H1 (cell line): ENCODE data around the gene RASGRP3. TPM values are rescaled to one million over a fixed set of nuclear protein-coding genes. Genes with fewer than 3 reads are reported as not detected.

Experiments used
- CTCF ChIA-PET: fragments of 300-600 bp; sonication (Branson Sonifier 250); formaldehyde crosslinking; loops from one replicate; lab custom pipeline; 2021; ENCODE audit not compliant: partially characterized antibody; lab: Charles Lee
- POLR2A ChIA-PET: fragments of 300-600 bp; sonication (Branson Sonifier 250); formaldehyde crosslinking; loops from one replicate; lab custom pipeline; 2021; ENCODE audit warnings: inconsistent platforms; ENCODE audit not compliant: partially characterized antibody; lab: Charles Lee
- DNase-seq, 2 experiments: peaks; one replicate each; pipeline versions ENCODE4 v3.0.0 to v3.0.0-alpha.2; 2010 to 2022; ENCODE audit warnings: low spot score in 2 of 2, low read depth in 1 of 2, mixed read lengths in 1 of 2
- FAIRE-seq: peaks from 2 replicates; lab custom pipeline; 2011; peaks lifted over from hg19 to GRCh38; lab: Jason Lieb, UNC
- H2AFZ ChIP-seq: 2 replicates; pipeline ENCODE4 v1.8.1; 2012; ENCODE audit warnings: low read length, inconsistent platforms
- H2AK5ac ChIP-seq: 2 replicates; pipeline ENCODE4 v1.6.1; 2013; ENCODE audit warnings: low read depth, low read length
- H2BK120ac ChIP-seq: replicated peaks from 2 replicates; pipeline ENCODE3; 2013; ENCODE audit warnings: low read depth, low read length, inconsistent platforms
- H2BK12ac ChIP-seq: 2 replicates; pipeline ENCODE4 v1.6.1; 2013; ENCODE audit warnings: low read depth, low read length
- H2BK15ac ChIP-seq: 2 replicates; pipeline ENCODE4 v1.6.1; 2013; ENCODE audit warnings: low read length
- H2BK20ac ChIP-seq: 2 replicates; pipeline ENCODE4 v1.6.1; 2013; ENCODE audit warnings: low read length
- H2BK5ac ChIP-seq: 2 replicates; pipeline ENCODE4 v1.6.1; 2013; ENCODE audit warnings: low read depth, low read length
- H3K14ac ChIP-seq: 2 replicates; pipeline ENCODE4 v1.6.1; 2013; ENCODE audit warnings: inconsistent platforms; ENCODE audit not compliant: insufficient read length
- H3K18ac ChIP-seq: 2 replicates; pipeline ENCODE4 v1.6.1; 2013; ENCODE audit warnings: low read length; ENCODE audit errors: extremely low read depth
- H3K23ac ChIP-seq: 2 replicates; pipeline ENCODE4 v1.6.1; 2013; ENCODE audit warnings: inconsistent platforms; ENCODE audit not compliant: insufficient read length
- H3K23me2 ChIP-seq: 2 replicates; pipeline ENCODE4 v1.6.1; 2013; ENCODE audit warnings: low read depth, low read length
- H3K27ac ChIP-seq: 2 replicates; pipeline ENCODE4 v1.6.1; 2011; ENCODE audit warnings: low read depth, low read length, inconsistent platforms
- H3K27me3 ChIP-seq, 4 experiments: replicated peaks in 1 of 4; 1 replicate in 1 of 4; 2 replicates in 3 of 4; pipeline versions ENCODE4 v1.6.1 to v1.8.1; 2011 to 2013; ENCODE audit warnings: low read length in 3 of 4, mild to moderate bottlenecking in 3 of 4, inconsistent platforms in 2 of 4, mixed read lengths in 2 of 4, moderate library complexity in 1 of 4; ENCODE audit not compliant: control insufficient read depth in 3 of 4, insufficient read depth in 3 of 4; ENCODE audit errors: extremely low read depth in 1 of 4
- H3K36me3 ChIP-seq, 4 experiments: 2 replicates each; pipeline versions ENCODE4 v1.6.1 to v1.8.1; 2011 to 2013; ENCODE audit warnings: mild to moderate bottlenecking in 4 of 4, low read length in 3 of 4, moderate library complexity in 2 of 4, control low read depth in 1 of 4, inconsistent platforms in 1 of 4; ENCODE audit not compliant: insufficient read depth in 4 of 4, control insufficient read depth in 2 of 4
- H3K4ac ChIP-seq: replicated peaks from 2 replicates; pipeline ENCODE3; 2013; ENCODE audit warnings: low read length, low read depth, mixed read lengths, inconsistent platforms; ENCODE audit not compliant: insufficient read length
- H3K4me1 ChIP-seq, 4 experiments: replicated peaks in 1 of 4; 1 replicate in 1 of 4; 2 replicates in 3 of 4; pipeline versions ENCODE4 v1.6.1 to v1.8.1; 2011 to 2013; ENCODE audit warnings: low read length in 3 of 4, inconsistent platforms in 2 of 4, mixed read lengths in 1 of 4; ENCODE audit not compliant: insufficient read depth in 4 of 4, control insufficient read depth in 3 of 4
- H3K4me2 ChIP-seq, 2 experiments: 2 replicates each; pipeline versions ENCODE4 v1.6.1 to v1.8.1; 2011 to 2013; ENCODE audit warnings: low read depth in 2 of 2, low read length in 2 of 2, control low read depth in 1 of 2, inconsistent platforms in 1 of 2, mild to moderate bottlenecking in 1 of 2; ENCODE audit not compliant: insufficient read depth in 1 of 2
- H3K4me3 ChIP-seq, 4 experiments: fragments of 200-600, 300-600 bp in 1 of 4; sonication (generic), shearing (Covaris generic), sonication (Bioruptor Twin) in 1 of 4; 2 replicates each; pipeline versions ENCODE4 v1.5.1 to v1.8.1; 2011 to 2016; ENCODE audit warnings: low read length in 4 of 4, low read depth in 3 of 4, control low read depth in 2 of 4, inconsistent platforms in 2 of 4, mild to moderate bottlenecking in 2 of 4, mixed read lengths in 1 of 4, moderate library complexity in 1 of 4; ENCODE audit not compliant: insufficient read depth in 2 of 4; ENCODE audit errors: extremely low read depth in 1 of 4
- H3K56ac ChIP-seq: replicated peaks from 2 replicates; pipeline ENCODE3; 2013; ENCODE audit warnings: low read depth, mild to moderate bottlenecking, mixed read lengths, low read length, inconsistent platforms; ENCODE audit not compliant: insufficient read length
- H3K79me1 ChIP-seq: 2 replicates; pipeline ENCODE4 v1.6.1; 2013; ENCODE audit warnings: low read depth, low read length, control low read depth
- H3K79me2 ChIP-seq, 2 experiments: 2 replicates each; pipeline versions ENCODE4 v1.6.1 to v1.8.1; 2012 to 2013; ENCODE audit warnings: low read length in 2 of 2, mild to moderate bottlenecking in 2 of 2, inconsistent platforms in 1 of 2; ENCODE audit not compliant: insufficient read depth in 2 of 2, control insufficient read depth in 1 of 2
- H3K9ac ChIP-seq, 4 experiments: replicated peaks in 1 of 4; 1 replicate in 1 of 4; 2 replicates in 3 of 4; pipeline versions ENCODE4 v1.6.1 to v1.8.1; 2011 to 2013; ENCODE audit warnings: low read depth in 3 of 4, low read length in 3 of 4, control low read depth in 2 of 4, mild to moderate bottlenecking in 2 of 4, moderate library complexity in 2 of 4, inconsistent platforms in 1 of 4; ENCODE audit errors: extremely low read depth in 1 of 4
- H3K9me3 ChIP-seq, 2 experiments: 2 replicates each; pipeline versions ENCODE4 v1.6.1 to v1.8.1; 2012 to 2013; ENCODE audit warnings: mild to moderate bottlenecking in 2 of 2, moderate library complexity in 2 of 2, control low read depth in 1 of 2, inconsistent platforms in 1 of 2, low read depth in 1 of 2, low read length in 1 of 2, mixed read lengths in 1 of 2; ENCODE audit not compliant: insufficient read depth in 2 of 2
- H4K20me1 ChIP-seq, 2 experiments: replicated peaks in 1 of 2; 2 replicates each; pipeline versions ENCODE3 to v1.8.1; 2011 to 2013; ENCODE audit warnings: inconsistent platforms in 2 of 2, low read length in 2 of 2, mild to moderate bottlenecking in 1 of 2; ENCODE audit not compliant: insufficient read depth in 2 of 2, control insufficient read depth in 1 of 2
- H4K5ac ChIP-seq: 2 replicates; pipeline ENCODE4 v1.6.1; 2013; ENCODE audit warnings: low read length, low read depth, mixed read lengths, inconsistent platforms; ENCODE audit not compliant: insufficient read length
- H4K8ac ChIP-seq: 2 replicates; pipeline ENCODE4 v1.8.0; 2013; ENCODE audit warnings: mild to moderate bottlenecking, moderate library complexity, low read length, inconsistent platforms; ENCODE audit not compliant: insufficient read depth; ENCODE audit errors: extremely low read depth
- H4K91ac ChIP-seq: replicated peaks from 2 replicates; pipeline ENCODE3; 2013; ENCODE audit warnings: low read length, mixed read lengths, inconsistent platforms; ENCODE audit not compliant: insufficient read length
- CREB1 ChIP-seq: IDR thresholded peaks from 2 replicates; pipeline ENCODE4 v1.6.1; 2012; ENCODE audit warnings: inconsistent platforms
- GABPA ChIP-seq: IDR thresholded peaks from 2 replicates; pipeline ENCODE4 v1.6.1; 2011; ENCODE audit warnings: mild to moderate bottlenecking, low read length, moderate library complexity, borderline replicate concordance; ENCODE audit not compliant: insufficient read depth
- GTF2F1 ChIP-seq: IDR thresholded peaks from 2 replicates; pipeline ENCODE4 v1.6.1; 2012; ENCODE audit warnings: low read depth, low read length, improper control_type of control experiment, borderline replicate concordance
- POLR2AphosphoS5 ChIP-seq: IDR thresholded peaks from 2 replicates; pipeline ENCODE4 v1.6.1; 2011; ENCODE audit warnings: low read depth, low read length
- WGBS, 2 experiments: shearing (Covaris generic) in 1 of 2; methylation state at CpG; one replicate each; pipeline versions ENCODE4 v1.1.6 to v1.1.7; 2013 to 2015; ENCODE audit warnings: low lambda C conversion rate in 2 of 2, mixed read lengths in 2 of 2, inconsistent platforms in 1 of 2, low coverage in 1 of 2, missing lambda C conversion rate in 1 of 2; ENCODE audit not compliant: insufficient replicate concordance in 2 of 2, insufficient coverage in 1 of 2, insufficient read length in 1 of 2; ENCODE audit errors: extremely low coverage in 1 of 2, missing lambda C conversion rate in 1 of 2; 5-methylcytosine and 5-hydroxymethylcytosine counted together
- polyA plus RNA-seq, 7 experiments: library from polyadenylated mRNA; depleted of rRNA in 3 of 7; stranded (reverse) in 5 of 7; unstranded in 2 of 7; fragments of >200 nt in 5 of 7; fragments of 200-250 nt in 2 of 7; gene quantifications; 1 replicate in 5 of 7; 2 replicates in 1 of 7; 4 replicates in 1 of 7; pipeline versions ENCODE4 v1.2.1 to v1.2.3, GENCODE V29; 2011 to 2013; ENCODE audit warnings: missing spikeins in 2 of 7, mixed read lengths in 2 of 7
- total RNA-seq: library from RNA; stranded (reverse); fragmentation: NEBNext Ultra II Directional; extraction: Animal tissue kit (Norgen Biotek cat#: 25700); gene quantifications from 2 replicates; pipeline ENCODE4 v1.2.1, GENCODE V29; 2021

The RASGRP3 gene
- total and polyA plus RNA-seq, 2 of the 8 experiments (the other 6 are each of a cell fraction or from before 2014, with no cell fraction given): 0.06 TPM; not detected in 1

GRCh38 chr2:33525666-33526065, 49.2 kb downstream of the RASGRP3 start:
- H2BK12ac ChIP-seq: no peak overlapping the region
- H3K27ac ChIP-seq: no peak overlapping the region
- H2BK20ac ChIP-seq: no peak overlapping the region
- DNase-seq: no peak
- no peak for FAIRE-seq
- no peaks in the 10 kb centered on the region for H3K79me1 ChIP-seq
- ChIA-PET CTCF (interaction anchor here (0.6 to 0.8 kb wide), 3 partner anchors 50 to 129 kb away, joined by 3 read pairs; no protein-coding TSS in a partner anchor), POLR2A (no interaction called here)
- no peaks in the 10 kb centered on the region for H3K9me3 ChIP-seq
- no peaks in the 10 kb centered on the region for H3K27me3 ChIP-seq
- H2BK15ac ChIP-seq: no peak overlapping the region
- H3K9ac ChIP-seq: no peak overlapping the region
- H3K4me3 ChIP-seq: no peak overlapping the region
- H3K23ac ChIP-seq: no peak overlapping the region
- H4K91ac ChIP-seq: no peak overlapping the region
- H2AFZ ChIP-seq: no peak overlapping the region
- no peak overlapping the region for H3K14ac ChIP-seq
- no peaks in the 10 kb centered on the region for H3K4me1 ChIP-seq
- H4K20me1 ChIP-seq: no peaks in the 10 kb centered on the region
- no peaks in the 10 kb centered on the region for H3K23me2 ChIP-seq
- no peak overlapping the region for H3K18ac ChIP-seq
- no peak overlapping the region for H4K5ac ChIP-seq
- 92% methylated on average over 6 of the region's 6 CpGs; no CpG with 5 or more reads in 1 of the 2 experiments for WGBS, 2 experiments
- H3K36me3 ChIP-seq: no peaks in the 10 kb centered on the region
- H3K56ac ChIP-seq: no peak overlapping the region
- H2BK5ac ChIP-seq: no peak overlapping the region
- H2AK5ac ChIP-seq: no peak overlapping the region
- H3K79me2 ChIP-seq: no peaks in the 10 kb centered on the region
- no peak for TF ChIP-seq CREB1
- no peak for TF ChIP-seq GABPA
- TF ChIP-seq POLR2AphosphoS5: no peak
- TF ChIP-seq GTF2F1: no peak
- no peak overlapping the region for H4K8ac ChIP-seq
- no peak overlapping the region for H3K4ac ChIP-seq
- no peak overlapping the region for H2BK120ac ChIP-seq
- no peak overlapping the region for H3K4me2 ChIP-seq
